T47D (cell line): ENCODE measurements around the gene PPP2R3B.
"Not testable (repeated sequence)": the region's sequence is repeated elsewhere in the genome, so short reads cannot be mapped to it uniquely, and the experiment has no call there.

Source experiments
- DNase-seq, 2 experiments: peaks; one replicate each; pipeline versions ENCODE4 v3.0.0 to v3.0.0-alpha.2; 2011 to 2012; ENCODE audit warnings: low read depth in 1 of 2, low spot score in 1 of 2
- JUND ChIP-seq: IDR thresholded peaks from 2 replicates; pipeline ENCODE4 v1.6.1; 2012; ENCODE audit warnings: low read depth
- in situ Hi-C: cut with HindIII; loops from 2 replicates; pipeline ENCODE4 v1.10.0; 2016; ENCODE audit warnings: low sequenced_read_pairs, low pct_unique_long_range_greater_than_20kb

The PPP2R3B gene, protein sequence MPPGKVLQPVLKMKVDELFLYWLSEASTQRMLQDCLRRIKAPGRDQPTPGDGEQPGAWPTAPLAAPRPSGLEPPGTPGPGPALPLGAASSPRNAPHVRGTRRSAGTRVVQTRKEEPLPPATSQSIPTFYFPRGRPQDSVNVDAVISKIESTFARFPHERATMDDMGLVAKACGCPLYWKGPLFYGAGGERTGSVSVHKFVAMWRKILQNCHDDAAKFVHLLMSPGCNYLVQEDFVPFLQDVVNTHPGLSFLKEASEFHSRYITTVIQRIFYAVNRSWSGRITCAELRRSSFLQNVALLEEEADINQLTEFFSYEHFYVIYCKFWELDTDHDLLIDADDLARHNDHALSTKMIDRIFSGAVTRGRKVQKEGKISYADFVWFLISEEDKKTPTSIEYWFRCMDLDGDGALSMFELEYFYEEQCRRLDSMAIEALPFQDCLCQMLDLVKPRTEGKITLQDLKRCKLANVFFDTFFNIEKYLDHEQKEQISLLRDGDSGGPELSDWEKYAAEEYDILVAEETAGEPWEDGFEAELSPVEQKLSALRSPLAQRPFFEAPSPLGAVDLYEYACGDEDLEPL

DNA sequence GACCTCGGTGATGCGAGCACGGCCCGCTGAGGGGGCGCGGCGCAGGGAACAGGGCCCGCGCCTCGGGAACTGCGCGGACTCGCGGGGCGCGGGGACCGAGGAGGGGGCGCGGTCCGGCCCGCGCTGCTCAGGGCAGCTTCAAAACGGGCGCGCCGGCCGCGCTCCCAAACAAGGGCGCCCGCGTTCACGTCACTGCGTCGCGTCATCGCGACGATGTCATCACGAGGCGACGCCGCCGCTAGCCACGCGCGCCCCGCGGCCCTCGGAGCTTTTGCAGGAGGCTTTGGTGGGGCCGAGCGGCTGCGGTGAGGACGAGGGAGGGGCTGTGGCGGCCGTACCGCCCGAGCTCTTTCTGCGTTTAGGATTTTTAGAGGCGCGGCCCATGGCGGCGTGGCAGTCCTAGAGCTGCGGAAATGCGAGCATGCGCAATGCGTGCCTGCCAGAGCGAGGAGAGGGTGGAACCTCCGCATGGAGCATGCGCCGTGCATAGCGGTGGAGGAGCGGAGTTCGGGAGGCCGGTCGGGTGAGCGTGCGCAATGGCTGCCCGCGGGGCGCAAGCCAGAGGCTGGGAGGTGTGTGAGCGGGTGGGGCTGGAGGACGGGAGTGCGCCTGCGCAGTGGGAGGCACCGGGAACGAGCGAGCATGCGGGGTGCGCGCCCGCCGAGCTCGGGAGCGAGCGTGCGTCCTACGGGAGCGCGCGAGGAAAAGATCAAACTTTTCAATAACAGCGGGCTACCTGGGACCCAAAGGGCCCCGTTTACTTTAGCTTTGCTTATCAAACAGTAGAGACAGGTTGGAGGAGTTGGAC, at the start of gene PPP2R3B:
TSS of gene PPP2R3B (minus strand) at position 140 of the 808 bp plus-strand sequence. CDS start 216 bp downstream, outside the sequence.
- no peak for TF ChIP-seq JUND
- DNase-seq = peak; percentile 97 to 99
- in situ Hi-C loops = no loop called here

DNA sequence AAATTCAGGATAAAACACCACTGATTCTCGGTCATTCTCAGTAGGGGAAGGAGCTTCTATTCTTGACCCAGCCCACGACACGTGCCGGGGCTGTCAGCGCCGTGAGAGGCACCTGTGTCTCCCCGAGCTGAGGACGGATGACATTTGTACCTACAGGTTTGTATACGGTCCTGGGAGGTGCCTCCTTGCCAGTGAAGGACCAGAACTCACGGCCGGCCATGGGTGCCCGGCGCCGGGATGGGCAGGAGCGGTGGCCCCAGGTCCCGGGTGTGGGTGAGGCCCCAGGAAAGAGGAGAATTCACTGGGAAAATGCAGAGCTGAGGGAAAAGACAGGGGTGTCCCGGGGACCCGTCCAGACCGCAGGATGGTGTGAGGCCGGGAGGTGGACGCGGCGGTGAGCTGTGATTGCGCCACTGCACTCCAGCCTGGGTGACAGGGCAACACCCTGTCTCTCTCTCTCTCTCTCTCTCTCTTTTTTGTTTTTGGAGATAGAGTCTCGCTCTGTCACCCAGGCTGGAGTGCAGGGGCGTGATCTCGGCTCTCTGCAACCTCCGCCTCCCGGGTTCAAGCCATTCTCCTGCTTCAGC, 48.9 kb upstream of the PPP2R3B start:
- TF ChIP-seq JUND = no peak
- in situ Hi-C loops = no loop called here
- no peak for DNase-seq

DNA sequence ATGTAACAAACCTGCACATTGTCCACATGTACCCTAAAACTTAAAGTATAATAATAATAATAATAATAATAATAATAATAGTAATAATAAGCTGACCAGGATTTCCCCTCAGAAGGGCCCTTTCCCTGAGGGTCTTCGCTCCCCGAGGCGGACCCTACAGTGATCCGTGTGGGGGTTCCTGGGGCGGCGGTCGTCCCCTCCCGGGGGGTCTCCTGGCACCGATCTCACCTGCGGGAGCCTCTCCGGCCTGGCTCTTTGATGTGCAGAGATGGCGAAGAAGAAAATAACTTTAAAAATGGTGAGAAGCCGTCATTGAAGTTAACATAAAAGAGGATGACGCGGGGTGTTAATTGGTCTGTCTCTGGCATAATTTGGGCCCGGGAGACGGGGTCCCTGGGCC, 48.2 kb upstream of the PPP2R3B start:
- no peak for DNase-seq
- no peak for TF ChIP-seq JUND
- in situ Hi-C loops = no loop called here

DNA sequence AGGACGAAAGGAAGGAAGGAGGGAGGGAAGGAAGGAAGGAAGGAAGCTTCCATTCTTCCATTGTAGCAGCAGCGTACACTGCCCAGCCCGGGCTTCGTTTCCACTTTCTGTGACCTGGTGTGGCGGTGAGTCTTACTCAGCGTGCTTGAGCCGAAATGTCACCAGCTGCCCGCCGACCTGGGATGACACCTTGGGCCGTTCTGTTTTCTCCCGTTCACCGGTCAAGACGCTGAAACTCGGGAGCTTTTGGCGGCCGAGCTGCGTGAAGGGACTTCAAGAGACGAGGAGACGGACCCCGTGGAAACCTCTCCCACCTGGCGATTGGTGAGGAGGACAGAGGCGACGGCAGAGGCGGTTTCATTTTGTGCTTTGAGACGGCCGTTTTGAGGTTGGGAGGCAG, 47.1 kb upstream of the PPP2R3B start:
- in situ Hi-C loops = no loop called here
- DNase-seq = no peak
- TF ChIP-seq JUND = no peak

DNA sequence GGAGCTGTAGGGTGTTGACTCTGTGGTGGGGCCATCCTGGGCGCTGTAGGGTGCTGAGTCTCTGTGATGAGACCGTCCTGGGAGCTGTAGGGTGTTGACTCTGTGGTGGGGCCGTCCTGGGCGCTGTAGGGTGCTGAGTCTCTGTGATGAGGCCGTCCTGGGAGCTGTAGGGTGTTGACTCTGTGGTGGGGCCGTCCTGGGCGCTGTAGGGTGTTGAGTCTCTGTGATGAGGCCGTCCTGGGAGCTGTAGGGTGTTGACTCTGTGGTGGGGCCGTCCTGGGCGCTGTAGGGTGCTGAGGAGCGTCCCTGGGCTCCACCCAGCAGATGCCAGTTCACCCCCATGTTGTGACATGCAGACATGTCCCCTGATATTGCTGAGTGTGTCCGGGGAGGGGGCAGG, 46.0 kb upstream of the PPP2R3B start:
- in situ Hi-C loops, DNase-seq: not testable (repeated sequence)

DNA sequence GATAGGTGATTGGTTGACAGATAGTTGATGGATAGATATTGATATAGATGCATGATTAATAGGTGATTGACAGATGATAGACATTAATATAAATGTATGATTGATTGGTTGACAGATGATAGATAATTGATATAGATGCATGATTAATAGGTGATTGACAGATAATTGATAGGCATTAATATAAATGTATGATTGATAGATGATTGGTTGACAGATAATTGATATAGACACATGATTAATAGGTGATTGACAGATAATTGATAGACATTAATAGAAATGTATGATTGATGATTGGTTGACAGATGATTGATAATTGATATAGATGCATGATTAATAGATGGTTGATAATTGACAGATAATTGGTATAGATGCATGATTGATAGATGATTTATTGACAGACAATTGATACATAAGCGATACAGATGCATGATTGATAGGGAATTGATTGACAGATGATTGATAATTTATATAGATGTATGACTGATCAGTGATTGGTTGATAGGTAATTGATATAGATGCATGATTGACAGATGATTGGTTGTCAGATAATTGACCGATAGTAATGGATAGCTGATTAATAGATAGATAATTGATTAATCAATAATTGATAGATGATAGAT, 44.9 kb upstream of the PPP2R3B start:
- no peak for TF ChIP-seq JUND
- in situ Hi-C loops = no loop called here
- DNase-seq = no peak

DNA sequence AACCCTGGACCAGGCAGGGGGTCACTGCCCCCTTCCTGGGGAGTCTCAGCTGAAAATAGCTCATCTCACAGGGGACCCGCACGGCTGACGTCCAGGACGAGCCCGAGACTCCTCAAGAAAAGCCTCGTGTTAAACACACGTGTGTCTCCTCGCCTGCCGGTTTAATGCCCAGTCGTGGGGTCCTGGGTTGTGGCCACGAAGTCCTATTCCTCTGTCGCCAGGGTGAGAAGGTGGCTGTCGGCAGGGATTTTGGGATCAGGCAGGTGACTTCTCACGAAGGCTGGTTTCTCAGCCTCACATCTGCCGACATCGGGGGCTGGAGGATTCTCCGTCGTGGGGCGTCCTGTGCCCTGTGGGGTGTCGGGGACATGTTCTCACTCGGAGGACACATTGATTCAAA, 44.3 kb upstream of the PPP2R3B start:
- no peak for TF ChIP-seq JUND
- in situ Hi-C loops = no loop called here
- no peak for DNase-seq

DNA sequence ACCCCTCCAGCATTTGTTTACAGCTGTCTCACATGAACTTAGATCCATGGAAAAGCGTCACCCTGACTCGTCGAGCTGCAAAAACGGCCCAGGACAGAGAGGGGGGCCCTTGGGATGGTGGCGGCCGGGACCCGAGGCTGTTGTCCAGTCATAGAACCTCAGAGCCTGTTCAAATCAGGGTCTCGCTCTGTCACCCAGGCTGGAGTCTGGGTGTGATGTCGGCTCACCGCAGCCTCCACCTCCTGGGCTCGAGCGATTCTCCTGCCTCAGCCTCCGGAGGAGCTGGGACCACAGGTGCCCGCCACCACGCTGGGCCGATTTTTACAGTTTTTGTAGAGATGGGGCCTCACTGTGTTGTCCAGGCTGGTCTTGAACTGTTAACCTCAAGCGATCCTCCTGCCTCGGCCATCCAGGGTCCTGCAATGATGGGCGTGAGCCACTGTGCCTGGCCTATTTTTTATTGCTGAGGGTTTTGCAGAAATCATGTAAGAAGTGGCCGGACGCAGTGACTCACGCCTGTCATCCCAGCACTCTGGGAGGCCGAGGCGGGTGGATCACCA, 42.6 kb upstream of the PPP2R3B start:
- TF ChIP-seq JUND = no peak
- no peak for DNase-seq
- in situ Hi-C loops = no loop called here

DNA sequence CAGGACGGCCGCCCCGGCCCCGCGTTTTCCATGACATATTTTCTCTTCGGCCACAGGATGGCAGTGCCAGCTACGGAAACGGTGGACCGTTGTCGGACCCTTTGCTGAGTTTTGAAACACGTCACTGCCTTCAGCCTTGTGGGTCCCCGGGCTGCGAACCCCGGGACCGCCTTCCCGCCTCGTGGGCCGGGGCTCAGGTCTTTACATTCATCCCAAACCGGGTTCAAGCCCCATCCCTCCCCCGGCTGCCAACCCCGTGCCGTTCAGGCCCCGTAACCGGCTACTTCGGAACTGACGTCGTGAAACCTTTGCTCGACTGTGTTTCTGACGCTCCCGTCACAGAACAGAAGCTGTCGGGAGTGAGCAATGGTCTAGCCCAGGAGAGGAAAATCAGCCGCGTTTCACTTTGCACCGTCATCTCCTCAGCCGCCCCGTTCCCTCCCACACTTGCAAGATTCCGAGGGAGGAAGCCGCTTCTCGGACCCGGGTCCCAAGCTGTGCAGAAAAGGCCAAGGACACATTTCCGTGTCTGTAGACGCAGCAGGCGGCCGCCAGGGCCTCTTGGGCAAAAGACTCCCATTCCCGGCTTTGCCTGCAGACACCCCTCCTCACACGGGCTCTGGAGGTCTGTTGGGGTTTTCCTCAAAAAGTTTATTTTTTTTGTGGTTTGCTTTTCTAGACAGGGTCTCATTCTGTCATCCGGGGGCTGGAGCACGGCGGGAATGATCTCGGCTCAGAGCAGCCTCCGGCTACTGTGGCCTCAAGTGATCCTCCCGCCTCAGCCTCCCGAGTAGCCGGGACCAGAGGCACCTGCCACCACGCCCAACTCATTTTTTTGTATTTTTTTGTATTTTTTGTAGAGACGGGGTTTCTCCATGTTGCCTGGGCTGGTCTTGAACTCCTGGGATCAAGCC, 41.4 kb upstream of the PPP2R3B start:
- in situ Hi-C loops = no loop called here
- no peak for TF ChIP-seq JUND
- peak in 1 of 2 experiments; percentile 48 for DNase-seq

DNA sequence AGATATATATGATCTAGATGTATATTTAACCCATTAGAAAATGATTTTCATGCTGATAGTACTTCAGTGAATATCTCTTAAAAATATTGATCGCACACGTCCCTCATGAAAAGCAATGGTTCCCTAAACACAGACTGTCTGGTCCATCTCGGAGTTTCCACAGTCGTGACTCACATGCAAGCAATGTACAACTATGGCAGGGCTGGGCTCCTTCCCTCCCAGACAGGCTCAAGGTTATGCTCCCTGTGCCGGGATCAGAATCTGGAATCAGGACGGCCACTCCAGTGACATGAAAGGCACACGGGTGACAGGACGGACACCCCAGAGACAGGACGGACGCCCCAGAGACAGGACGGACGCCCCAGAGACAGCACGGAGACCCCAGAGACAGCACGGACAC, 40.2 kb upstream of the PPP2R3B start:
- DNase-seq = no peak
- in situ Hi-C loops = no loop called here

DNA sequence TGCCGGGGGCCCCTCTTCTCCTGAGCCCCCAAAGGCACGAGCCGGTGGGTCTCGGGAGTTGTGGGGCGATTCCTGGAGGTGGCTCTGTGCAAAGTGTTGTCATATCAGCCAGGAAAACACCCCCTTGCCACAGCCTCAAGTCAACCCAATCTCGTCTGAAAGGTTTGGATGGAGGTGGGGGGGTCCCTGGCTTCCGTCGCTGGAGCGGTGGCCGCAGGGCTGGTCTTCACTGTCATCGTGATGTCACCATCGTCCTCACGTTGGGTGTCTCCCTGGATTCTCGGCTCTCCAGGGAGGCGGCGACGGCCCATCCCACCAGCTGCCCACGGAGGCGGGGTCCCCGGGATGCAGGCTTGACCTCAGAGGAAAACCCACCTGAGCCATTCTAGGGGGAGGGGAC, 38.3 kb upstream of the PPP2R3B start:
- no peak for TF ChIP-seq JUND

More for the DNA sequence above, 40.2 kb upstream of the PPP2R3B start:
- no peak for TF ChIP-seq JUND

More for the DNA sequence above, 38.3 kb upstream of the PPP2R3B start:
- in situ Hi-C loops = no loop called here
- DNase-seq = no peak
